Measurements from ENCODE around the gene TRAF3IP3.

Gene TRAF3IP3

GRCh38 chr1:209743145-209743482 is 12.7 kb upstream of the TRAF3IP3 start:
- TF ChIP-seq EZH2 (optimal IDR thresholded peaks at IDR 0.05; ENCODE audit: low read depth, low read length) (no peak), CTCF (IDR thresholded peaks at IDR 0.05; ENCODE audit: low read length) (no peak), EZH2phosphoT487 (IDR thresholded peaks at IDR 0.05; ENCODE audit: low read length) (no peak)
- no peaks in the 10 kb centered on the region for H3K79me2 ChIP-seq (ENCODE audit: low read length)
- no peak overlapping the region for H3K4me2 ChIP-seq (ENCODE audit: low read depth, low read length)
- no peak overlapping the region for H2AFZ ChIP-seq (ENCODE audit: low read length)
- no peak overlapping the region for H3K27ac ChIP-seq (ENCODE audit: low read length)
- no peaks in the 10 kb centered on the region for H4K20me1 ChIP-seq (ENCODE audit: insufficient read depth, low read length)
- H3K9me3 ChIP-seq (replicated peaks; ENCODE audit: insufficient read depth, low read length) = no peaks in the 10 kb centered on the region
- H3K36me3 ChIP-seq (replicated peaks; ENCODE audit: insufficient read depth, low read length) = no peaks in the 10 kb centered on the region
- H3K27me3 ChIP-seq (replicated peaks; ENCODE audit: insufficient read depth, low read length) = no peaks in the 10 kb centered on the region
- H3K9ac ChIP-seq (ENCODE audit: low read length) = no peak overlapping the region
- no peak overlapping the region for H3K4me3 ChIP-seq (ENCODE audit: low read length)
- H3F3A ChIP-seq (ENCODE audit: insufficient read depth, low read length) = no peaks in the 10 kb centered on the region
- peaks cover 21% of the 10 kb centered on the region for H3K4me1 ChIP-seq (ENCODE audit: low read length)
- no peak for DNase-seq
- no peaks in the 10 kb centered on the region for H3K9me2 ChIP-seq (replicated peaks; ENCODE audit: insufficient read depth, low read length)

GRCh38 chr1:209746451-209747165 is 9.2 kb upstream of the TRAF3IP3 start:
- no peak for TF ChIP-seq CTCF (IDR thresholded peaks at IDR 0.05; ENCODE audit: low read length)
- TF ChIP-seq EZH2 (optimal IDR thresholded peaks at IDR 0.05; ENCODE audit: low read depth, low read length) = no peak
- TF ChIP-seq EZH2phosphoT487 (IDR thresholded peaks at IDR 0.05; ENCODE audit: low read length) = no peak
- peaks cover 35% of the 10 kb centered on the region for H3K4me1 ChIP-seq (ENCODE audit: low read length)
- no peaks in the 10 kb centered on the region for H3K27me3 ChIP-seq (replicated peaks; ENCODE audit: insufficient read depth, low read length)
- no peak overlapping the region for H3K27ac ChIP-seq (ENCODE audit: low read length)
- no peak overlapping the region for H2AFZ ChIP-seq (ENCODE audit: low read length)
- H3F3A ChIP-seq (ENCODE audit: insufficient read depth, low read length) = peaks cover 9% of the 10 kb centered on the region
- no peaks in the 10 kb centered on the region for H3K9me3 ChIP-seq (replicated peaks; ENCODE audit: insufficient read depth, low read length)
- H3K79me2 ChIP-seq (ENCODE audit: low read length) = no peaks in the 10 kb centered on the region
- no peak overlapping the region for H3K4me3 ChIP-seq (ENCODE audit: low read length)
- no peak overlapping the region for H3K9ac ChIP-seq (ENCODE audit: low read length)
- DNase-seq = no peak
- no peaks in the 10 kb centered on the region for H3K36me3 ChIP-seq (replicated peaks; ENCODE audit: insufficient read depth, low read length)
- H3K4me2 ChIP-seq (ENCODE audit: low read depth, low read length) = no peak overlapping the region
- no peaks in the 10 kb centered on the region for H4K20me1 ChIP-seq (ENCODE audit: insufficient read depth, low read length)
- no peaks in the 10 kb centered on the region for H3K9me2 ChIP-seq (replicated peaks; ENCODE audit: insufficient read depth, low read length)

GRCh38 chr1:209747580-209748262 is 8.1 kb upstream of the TRAF3IP3 start:
- Histone ChIP-seq H3K27ac (ENCODE audit: low read length) (peak overlapping the region; percentile 4; the same call in 1 of the 2 replicates), H3K4me1 (ENCODE audit: low read length) (peaks cover 36% of the 10 kb centered on the region), H3K4me2 (ENCODE audit: low read depth, low read length) (peak overlapping the region; percentile 76), H3K79me2 (ENCODE audit: low read length) (no peaks in the 10 kb centered on the region), H2AFZ (ENCODE audit: low read length) (peak overlapping the region; percentile 89), H3K4me3 (ENCODE audit: low read length) (peak overlapping the region; percentile 40), H3K27me3 (replicated peaks; ENCODE audit: insufficient read depth, low read length) (no peaks in the 10 kb centered on the region), H3K36me3 (replicated peaks; ENCODE audit: insufficient read depth, low read length) (no peaks in the 10 kb centered on the region), H3K9ac (ENCODE audit: low read length) (peak overlapping the region; percentile 35; the same call in 1 of the 2 replicates), H4K20me1 (ENCODE audit: insufficient read depth, low read length) (no peaks in the 10 kb centered on the region), H3K9me3 (replicated peaks; ENCODE audit: insufficient read depth, low read length) (no peaks in the 10 kb centered on the region), H3K9me2 (replicated peaks; ENCODE audit: insufficient read depth, low read length) (no peaks in the 10 kb centered on the region), H3F3A (ENCODE audit: insufficient read depth, low read length) (peaks cover 18% of the 10 kb centered on the region)
- TF ChIP-seq EZH2 (optimal IDR thresholded peaks at IDR 0.05; ENCODE audit: low read depth, low read length) = no peak
- peak; percentile 99 for TF ChIP-seq CTCF (IDR thresholded peaks at IDR 0.05; ENCODE audit: low read length)
- no peak for TF ChIP-seq EZH2phosphoT487 (IDR thresholded peaks at IDR 0.05; ENCODE audit: low read length)
- DNase-seq = peak; percentile 100
